NCI-H2227 (cell line): ENCODE measurements around the gene RAPGEF4.

Experiments
- DNase-seq: peaks from one replicate; lab custom pipeline; 2025; ENCODE audit not compliant: unreplicated experiment; lab: John Stamatoyannopoulos, UW

Gene RAPGEF4

DNA sequence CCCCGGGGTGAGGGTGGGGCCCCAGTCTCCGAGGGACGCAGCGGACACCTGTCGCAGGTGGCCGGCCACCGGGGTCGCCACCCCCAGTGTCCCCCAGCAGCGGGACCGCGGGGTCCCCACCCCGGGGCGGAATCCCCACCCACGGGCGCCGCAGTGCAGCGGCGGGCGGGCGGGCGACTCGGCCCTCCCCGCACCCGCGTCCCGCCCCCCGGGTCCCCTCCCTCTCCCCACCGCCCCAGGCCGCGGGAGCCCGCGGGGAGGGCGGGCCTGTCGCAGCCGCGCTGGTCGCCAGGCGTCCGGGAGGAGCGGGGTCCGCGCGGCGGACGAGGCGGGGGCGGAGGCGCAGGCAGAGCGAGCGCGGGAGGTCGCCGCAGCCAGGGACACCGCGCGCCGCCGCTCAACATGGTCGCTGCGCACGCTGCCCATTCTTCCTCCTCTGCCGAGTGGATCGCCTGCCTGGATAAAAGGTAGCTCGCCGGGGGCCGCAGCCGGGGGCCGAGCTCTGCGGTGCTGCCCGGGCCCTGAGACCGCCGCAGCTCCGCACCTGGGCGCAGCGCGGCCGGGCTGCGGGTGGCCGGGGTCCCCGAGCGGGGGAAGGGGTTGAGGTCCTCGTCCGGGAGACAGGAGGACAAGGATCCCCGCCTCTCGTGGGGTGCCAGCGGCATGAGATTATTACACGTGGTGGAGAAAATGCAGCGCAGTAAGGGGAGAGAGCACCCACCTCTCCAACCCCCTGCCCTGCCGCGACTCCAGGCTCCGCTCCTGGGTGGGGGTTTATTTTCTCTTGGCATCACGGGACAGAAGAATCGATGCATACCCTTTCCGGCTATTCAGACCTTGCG lies at the start of gene RAPGEF4:
TSS of gene RAPGEF4 (plus strand) at position 264 of the 842 bp plus-strand sequence. CDS start at position 403, 139 bp downstream.
- DNase-seq, result peak; percentile 59

DNA sequence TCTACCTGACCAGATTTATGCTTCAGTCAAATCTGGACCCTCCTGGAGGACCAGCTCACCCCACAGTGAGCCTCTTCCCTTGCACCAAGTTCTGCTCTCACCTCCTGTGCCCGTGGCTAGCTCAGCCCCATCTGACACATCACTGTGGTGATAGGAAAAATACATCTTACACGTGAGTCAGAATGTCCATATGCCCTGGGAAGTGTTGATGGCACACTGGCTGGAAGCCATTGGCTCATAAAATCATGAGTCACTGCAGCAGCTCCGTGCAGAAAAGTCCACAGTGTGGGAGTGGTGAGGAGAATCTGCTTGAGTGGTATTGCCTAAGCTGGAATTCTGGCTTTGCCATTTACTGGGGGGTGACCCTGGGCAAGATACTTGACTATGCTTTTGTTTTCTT lies 42.6 kb upstream of the RAPGEF4 start:
- no peak for DNase-seq

DNA sequence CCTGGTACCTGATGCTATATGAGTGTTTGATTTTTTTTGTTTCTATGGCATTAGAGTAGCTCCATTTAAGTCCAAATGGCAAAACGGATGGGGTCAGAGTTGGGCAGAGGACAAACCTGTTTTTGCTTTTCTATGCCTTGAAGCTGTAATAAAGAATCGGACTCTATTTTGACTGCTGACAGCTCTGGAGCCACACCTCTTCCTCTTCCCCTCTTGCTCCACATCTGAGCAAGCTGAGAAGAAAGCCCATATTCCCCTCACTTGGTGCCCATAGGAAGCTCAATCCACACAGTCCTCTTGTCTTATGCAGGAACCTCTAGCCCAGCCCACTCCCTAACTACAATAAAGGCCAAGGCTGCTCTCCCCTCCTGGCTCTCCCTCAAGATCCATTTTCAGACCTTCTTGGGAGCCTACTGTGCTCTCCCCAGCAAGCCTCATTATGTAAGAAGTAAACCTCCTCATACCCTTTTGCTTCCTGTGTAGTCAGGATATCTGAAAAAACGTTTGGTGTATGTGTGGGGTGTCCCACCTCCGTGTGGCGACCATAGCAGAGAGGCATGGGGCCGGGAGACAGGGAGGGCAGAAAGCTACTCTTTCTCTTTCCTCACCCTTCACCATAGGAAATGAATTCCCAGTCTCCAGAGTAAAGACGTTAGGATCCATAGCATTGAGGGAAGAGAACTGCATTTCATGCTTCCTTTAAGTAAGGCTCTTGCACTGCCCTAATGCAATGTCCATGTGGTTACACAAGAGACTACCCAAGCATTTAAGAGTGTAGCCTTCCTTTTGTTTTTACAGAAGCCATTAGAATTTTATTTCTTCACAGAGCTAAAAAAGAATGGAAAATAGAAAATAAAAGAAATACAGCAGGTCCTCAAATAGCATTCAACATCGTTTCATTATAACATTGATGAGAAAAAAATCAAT lies 41.9 kb upstream of the RAPGEF4 start:
- DNase-seq, result no peak

DNA sequence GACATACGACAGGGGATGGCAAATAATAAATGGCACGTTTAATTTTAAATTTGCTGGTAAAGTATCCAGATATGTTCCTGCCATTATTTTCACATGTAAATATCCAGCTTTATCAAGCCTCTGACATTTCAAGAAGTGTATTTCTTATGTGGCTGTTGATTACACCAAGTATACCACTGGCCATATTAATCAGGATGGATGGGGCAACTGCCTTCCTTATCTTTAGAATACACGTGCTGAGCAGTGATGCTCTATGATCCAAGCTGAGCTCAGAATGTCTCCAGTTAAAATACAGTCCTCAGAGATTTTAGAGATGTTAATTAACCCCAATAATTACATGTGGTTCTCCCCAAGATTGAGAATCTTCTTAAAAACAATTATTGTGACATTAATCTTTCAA lies 38.3 kb upstream of the RAPGEF4 start:
- no peak for DNase-seq

DNA sequence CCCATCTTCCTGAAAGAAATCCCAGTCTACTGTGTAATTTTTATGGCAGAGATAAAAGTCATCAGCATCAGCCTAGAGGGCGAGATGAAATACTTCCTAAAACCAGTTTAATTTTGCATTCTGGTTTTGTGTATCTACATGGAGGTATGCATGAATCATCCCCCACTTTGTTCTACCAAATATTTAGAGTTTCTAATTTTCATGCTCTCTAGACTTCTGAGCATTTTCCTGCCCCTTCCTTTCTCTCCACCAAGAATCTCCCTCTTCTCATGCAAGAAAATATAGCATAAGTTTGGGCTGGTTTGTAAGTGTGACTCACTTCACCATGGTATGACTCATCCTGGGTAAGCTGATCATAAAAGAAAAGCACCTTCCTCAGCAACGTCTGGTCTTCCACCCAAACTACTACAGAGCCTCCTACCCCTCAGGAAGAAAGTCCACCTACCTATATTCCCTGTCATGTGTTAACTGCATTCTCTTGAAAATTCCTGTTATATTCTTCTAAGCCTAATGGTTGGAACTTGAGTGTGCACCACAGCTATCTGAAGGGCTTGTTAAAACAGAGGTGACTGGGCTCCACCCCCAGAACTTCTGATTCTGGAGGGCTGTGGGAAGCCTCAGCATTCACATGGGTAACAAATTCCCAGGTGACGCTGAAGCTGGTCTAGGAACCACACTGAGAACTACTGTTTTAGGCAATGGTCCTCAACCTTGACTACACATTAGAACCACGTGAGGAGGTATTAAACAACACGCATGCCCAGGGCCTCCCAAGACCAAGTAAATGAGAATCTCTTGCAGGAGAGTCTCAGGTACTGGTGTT lies 37.4 kb upstream of the RAPGEF4 start:
- DNase-seq, result no peak

DNA sequence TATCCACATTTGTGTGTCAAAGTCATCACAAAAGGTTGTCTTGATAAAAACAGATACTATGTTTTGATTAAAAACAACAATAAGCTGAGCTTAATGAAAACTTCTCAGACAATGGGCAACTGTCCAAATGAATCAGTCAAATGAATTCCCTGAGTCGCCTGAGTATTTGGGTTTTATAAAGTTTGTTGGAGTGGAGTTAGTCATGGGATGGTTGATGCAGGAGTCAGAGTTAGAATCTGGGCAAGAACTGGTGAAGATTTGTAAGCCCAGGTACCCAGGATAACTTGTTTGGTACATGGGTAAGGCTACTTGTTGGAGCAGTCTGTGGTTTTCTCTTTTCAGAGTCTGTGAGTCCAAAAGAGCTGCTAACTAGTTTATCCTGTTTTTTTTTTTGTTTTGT lies 34.4 kb upstream of the RAPGEF4 start:
- no peak for DNase-seq

DNA sequence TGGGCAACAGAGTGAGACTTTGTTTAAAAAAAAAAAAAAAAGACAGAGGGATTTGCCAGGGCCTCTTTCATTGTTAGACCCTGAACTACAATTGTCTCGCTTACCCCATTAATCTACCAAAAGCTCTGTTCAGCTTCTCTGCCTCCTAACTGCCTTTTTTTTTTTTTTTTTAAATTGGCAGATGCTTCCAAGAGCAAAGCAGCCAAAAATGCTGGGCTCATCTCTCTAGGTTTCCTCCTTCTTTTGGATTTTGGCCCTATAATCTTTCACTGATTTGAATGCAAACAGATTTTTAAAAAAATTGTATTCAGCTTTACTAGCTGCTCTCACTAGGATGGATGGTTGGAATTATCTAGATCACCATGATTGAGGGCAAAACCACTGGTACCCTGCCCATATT lies 33.2 kb upstream of the RAPGEF4 start:
- DNase-seq, result no peak

DNA sequence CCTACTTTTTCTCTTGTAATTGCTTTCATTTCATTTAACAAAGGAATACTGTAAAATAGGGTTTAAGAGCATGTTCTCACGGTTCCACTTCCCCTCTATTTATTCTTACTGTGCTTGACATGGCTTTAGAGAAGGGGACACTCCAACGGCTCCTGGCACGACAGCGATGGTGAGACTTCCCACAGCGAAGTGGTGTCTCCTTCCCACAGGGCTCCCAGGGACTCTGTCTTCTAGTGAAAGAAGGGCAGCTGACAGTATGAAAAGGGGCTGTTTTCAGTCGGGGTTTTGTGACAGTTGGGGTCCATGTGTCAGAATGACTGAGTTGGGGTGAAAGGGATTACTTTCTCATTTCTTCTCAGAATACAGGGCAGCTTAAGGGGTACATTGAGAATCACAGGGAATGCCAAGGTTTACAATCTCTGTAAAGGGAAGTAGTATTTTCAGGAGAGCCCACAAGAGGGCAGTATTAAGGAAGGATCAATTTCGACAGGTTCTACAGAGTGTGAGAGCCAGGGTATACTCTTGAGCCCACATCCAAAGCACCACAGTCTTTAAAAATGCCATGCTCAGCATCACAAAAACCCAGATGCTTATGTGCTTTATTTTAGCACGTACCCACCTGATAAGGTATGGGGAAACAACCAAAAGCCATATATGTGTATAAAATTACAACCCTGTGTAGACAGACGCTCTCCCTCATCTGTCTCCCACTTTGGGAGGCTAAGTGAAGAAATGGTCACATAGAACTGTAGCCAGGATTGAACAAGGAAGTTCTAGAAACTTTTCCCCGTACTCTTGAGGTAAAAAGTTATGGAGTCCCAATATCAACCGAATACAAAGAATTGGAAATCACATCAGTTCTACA lies 31.3 kb upstream of the RAPGEF4 start:
- peak; percentile 55 for DNase-seq

DNA sequence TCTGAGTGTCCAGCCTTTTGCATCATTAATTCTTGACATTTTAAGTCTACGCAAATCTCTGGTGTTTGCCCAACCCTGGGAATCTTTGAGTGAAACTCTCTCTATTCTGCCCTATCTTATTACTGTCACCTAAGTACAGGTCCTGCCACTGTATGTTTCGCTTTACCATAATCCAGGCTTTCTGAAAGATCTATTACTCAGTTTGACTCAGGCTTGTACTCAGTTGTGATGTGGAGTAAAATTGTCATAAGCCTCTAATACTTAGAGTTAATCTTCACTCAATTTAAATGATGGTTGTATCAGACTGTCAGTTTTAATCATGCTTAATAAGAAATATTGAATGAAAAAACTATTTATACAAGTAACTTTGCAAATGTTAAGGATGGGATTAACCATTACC lies 30.3 kb upstream of the RAPGEF4 start:
- no peak for DNase-seq

DNA sequence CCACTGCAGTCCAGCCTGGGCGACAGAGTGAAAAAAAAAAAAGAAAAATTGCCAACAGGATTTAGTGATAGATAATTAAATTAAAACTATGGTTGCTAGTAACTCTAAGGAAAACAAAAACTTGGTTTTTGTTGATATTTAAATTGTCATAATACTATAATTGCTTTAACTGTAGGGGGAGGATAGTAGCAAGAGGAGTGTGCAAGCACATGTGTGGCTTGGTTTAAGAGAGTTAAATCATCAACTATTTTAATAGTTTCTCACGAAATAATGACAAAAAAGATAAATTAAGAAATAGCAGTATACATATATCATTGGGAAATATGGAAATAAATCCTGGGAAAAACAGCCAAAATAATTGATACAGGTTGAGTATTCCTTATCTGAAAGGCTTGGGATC lies 27.4 kb upstream of the RAPGEF4 start:
- no peak for DNase-seq

DNA sequence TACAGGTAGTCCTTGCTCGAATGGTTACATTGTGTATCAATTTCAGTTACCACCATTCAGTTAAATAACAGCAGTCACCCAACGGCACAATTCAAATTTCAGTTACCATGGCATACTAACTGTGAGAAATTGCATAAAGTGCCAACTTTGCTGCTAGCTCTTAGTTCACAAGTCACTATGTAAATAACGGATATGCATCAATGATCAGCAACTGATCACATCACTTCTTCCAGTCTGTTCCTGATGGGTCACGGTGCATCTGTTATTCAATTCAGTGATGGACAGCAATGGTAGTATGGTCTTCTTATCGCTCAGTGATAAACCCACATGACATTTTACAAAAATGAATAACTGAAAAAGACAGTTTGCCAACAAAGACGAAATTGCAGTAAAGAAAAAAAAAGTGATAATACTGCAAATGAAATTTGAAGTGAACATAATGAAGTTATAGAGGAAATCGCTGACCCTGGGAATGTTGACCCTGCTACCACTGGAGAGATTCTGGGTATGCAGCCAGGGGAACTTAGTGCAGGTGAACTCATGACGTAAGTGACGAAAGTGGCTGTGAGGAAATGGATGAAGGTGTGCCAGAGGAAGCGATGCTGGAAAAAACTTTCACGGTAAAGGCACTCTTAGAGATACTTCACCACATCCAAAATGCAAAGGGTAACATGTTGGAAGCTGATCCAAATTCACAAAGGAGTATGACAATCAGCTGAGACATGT lies 25.9 kb upstream of the RAPGEF4 start:
- no peak for DNase-seq

DNA sequence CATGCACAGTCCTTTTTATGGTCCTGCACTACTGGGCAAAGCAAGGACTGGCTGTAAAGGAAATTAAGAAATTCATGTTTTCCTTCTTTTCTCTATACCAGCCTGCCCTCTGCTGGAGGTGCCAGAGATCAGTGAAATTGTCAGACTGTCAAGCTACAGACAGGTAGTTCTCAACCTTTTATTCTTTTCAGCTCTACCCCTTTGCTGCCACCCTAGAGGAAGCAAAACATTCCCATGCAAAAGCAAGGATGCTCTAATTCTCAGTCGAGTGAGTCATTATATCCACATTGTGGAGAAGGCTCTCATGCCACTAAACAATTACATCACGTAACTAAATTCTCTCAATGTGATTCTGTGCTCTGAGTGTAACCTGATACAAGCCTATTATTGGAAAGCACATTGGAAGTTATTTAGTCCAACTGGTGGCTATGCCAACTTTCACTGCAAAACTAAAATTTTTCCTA lies 25.0 kb upstream of the RAPGEF4 start:
- DNase-seq, result peak; percentile 66

DNA sequence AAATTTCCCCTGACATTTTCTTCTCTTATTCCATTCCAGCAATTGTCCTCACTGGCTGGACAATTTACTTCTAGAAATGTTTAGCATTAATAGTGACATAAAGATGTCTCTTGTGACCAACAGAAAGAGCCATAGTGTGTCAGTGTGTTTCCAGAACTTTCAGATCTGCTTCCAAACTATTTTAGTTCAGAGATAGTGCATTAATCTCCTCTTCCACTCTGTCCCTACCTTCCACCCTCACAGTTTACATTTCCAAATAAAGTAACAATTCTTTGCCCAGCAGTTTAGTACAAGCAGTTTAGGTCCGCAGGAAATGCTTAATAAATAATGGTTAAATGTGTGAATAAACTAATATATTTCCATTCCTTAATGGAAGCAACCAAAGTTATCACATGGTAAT lies 24.5 kb upstream of the RAPGEF4 start:
- DNase-seq, result no peak

DNA sequence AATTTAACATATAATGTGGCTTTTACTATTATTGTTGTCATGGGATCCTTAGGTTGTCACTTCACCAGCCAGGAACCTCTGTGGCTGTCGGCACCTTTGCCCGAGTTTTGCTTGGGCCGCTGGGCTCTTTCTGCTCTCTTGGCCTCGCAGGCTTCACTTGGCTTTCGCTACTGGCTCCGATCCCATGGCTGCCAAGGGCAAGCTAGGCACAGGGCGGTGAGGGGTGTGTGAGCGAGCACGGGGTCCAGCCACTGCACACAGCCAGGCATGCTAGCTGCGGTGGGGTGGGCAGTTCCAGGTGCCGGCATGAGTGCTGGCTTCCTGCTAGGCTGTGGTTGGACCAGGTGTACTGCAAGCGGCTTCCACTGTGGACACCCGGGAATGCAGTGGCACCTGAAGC lies 23.4 kb upstream of the RAPGEF4 start:
- DNase-seq, result no peak

DNA sequence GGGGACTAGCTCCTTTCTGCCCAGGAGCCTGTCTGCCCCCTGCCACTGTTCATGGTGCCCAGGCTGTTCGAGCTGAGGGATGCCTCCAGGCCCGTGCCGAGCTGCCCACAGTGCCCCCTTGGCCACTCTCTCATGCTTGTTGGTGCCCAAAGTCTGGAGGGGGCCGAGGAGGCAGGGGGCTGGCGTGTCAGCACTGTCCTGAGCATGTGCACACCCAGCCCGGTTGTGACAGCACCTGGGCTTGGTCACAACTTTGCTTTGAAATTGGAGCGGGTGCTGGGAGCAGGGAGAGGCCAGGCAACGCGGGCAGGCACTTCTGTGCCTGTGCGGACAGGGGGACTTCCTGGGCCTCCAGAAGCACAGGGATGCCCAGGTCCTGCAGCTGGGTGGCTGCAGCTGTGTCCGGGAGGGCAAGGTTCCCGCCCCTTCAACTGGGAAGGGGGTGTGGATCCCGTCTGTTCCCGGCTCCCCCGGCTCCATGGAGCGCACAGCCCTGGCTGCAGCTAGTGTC lies 22.2 kb upstream of the RAPGEF4 start:
- DNase-seq, result no peak

DNA sequence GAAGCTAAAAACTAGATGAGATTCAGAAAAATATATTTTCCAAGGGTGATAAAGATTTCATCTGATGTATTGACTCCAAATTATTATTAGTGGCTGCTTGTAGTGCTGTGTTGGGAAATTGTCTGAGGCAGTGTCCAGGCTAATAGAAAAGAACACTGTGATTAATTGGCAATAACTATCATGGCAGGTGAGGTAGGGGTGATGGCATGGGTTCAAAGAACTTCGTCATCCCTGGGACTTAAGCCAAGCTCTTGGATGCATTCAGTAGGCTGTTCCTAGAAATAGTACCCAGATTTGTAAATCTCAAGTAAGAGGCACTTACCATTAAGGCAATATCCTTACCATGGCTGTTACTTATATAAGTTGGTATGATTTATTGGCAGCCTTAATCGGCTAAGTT lies 13.2 kb upstream of the RAPGEF4 start:
- no peak for DNase-seq

DNA sequence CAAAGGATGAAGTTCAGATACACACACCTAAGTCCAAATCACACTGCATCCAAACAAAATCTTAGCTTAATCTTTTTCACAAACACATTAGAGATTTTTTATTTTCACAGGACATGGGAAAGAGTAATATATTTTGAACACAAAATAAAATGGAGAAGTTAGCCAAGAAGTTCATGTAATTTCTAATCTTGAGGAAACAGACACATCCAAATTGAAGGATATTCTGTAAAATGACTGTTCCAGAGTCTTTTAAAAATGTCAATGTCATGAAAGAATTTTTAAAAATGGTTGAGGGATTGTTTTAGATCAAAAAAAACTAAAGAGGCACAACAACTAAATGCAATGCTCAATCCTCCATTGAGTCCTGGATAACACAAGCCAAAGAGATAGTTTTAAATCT lies 12.4 kb upstream of the RAPGEF4 start:
- DNase-seq, result no peak

DNA sequence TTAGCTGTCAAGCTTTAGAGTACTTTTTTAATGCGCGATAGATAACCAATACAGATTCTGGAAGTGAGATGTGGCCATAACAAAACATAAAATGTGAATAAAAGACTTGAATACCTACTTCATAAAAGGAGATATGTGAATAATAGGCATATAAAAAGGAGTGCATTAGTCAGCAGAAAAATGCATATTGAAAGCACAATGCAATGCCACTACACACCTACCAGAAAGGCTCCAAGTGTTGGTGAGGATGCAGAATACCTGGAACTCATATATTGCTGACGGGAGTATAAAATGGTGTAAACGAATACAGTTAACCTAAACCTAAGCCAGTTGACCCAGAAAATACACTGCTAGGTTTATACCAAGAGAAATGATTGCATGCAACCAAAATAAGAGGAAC lies 10.9 kb upstream of the RAPGEF4 start:
- no peak for DNase-seq

DNA sequence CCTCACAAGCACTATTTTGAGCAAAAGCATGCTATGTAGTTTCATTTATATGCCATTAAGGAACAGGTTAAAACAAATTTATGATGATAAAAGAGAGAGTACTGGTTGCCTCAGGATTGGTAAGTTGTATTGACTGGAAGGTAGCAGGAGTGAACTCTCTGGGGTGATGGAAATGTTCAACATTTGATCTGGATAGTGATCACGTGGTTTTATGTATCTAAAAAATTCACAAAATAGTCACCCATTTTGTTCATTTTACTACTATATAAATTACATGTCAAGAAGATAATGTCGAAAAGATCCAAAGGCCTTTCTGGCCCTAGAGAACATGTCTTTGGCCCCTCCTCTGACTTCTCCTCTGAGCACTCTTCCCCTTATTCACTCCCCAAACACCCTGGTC lies 10.4 kb upstream of the RAPGEF4 start:
- DNase-seq, result no peak
